ENCODE results near the gene AGMO. TPM values are rescaled to one million over a fixed set of nuclear protein-coding genes. Genes with fewer than 3 reads are reported as not detected.

AGMO gene
- polyA plus RNA-seq, 1 donor from 2014 or later: not detected

DNA sequence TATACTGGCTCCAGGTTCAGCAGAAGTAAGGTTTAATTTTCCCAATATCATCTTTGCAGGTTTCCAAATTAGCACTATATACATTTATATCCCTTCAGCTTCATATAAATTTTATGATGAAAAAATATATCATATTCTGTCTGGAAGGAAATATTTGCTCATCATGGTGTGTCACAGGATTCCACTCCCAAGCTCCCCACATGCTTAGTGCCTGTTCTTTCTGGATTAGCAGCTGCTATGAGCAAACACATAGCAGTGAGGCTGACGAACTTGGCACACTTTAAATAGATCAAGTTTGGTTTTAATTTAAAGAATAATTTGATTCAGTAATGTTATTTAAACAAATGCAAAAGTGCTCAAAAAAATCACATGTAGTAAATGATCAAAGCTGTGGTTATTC, 251.9 kb downstream of the AGMO start:
- Histone ChIP-seq H3K27me3 (ENCODE audit: insufficient read depth, low read depth, low read length) (no peaks in the 10 kb centered on the region), H3K27ac (ENCODE audit: low read length) (no peak overlapping the region), H3K9me2 (ENCODE audit: insufficient read depth, low read length) (no peaks in the 10 kb centered on the region), H3F3A (ENCODE audit: insufficient read depth, low read length, poor library complexity, severe bottlenecking) (no peaks in the 10 kb centered on the region), H3K36me3 (ENCODE audit: insufficient read depth, low read length) (no peaks in the 10 kb centered on the region), H3K9me3 (ENCODE audit: low read length) (no peaks in the 10 kb centered on the region), H3K4me3 (ENCODE audit: low read length) (no peak overlapping the region), H3K79me2 (replicated peaks; ENCODE audit: insufficient read depth, low read length) (no peaks in the 10 kb centered on the region), H3K9ac (ENCODE audit: low read length) (no peak overlapping the region), H4K20me1 (ENCODE audit: insufficient read depth) (no peaks in the 10 kb centered on the region), H3K4me2 (ENCODE audit: low read length) (no peak overlapping the region), H2AFZ (ENCODE audit: low read depth, low read length) (no peak overlapping the region)
- TF ChIP-seq SMC3 (conservative IDR thresholded peaks at IDR 0.05; ENCODE audit: poor library complexity) (no peak), POLR2AphosphoS5 (IDR thresholded peaks at IDR 0.05) (no peak), RAD21 (conservative IDR thresholded peaks at IDR 0.05) (no peak), EP300 (conservative IDR thresholded peaks at IDR 0.05; ENCODE audit: poor library complexity, severe bottlenecking) (no peak), EZH2 (IDR thresholded peaks at IDR 0.05; ENCODE audit: borderline replicate concordance, insufficient read depth, low read length, poor library complexity, severe bottlenecking) (no peak), TAF1 (IDR thresholded peaks at IDR 0.05; ENCODE audit: low read depth) (no peak), MXI1 (conservative IDR thresholded peaks at IDR 0.05; ENCODE audit: poor library complexity, severe bottlenecking) (no peak)
- TF ChIP-seq, protein P1, sequence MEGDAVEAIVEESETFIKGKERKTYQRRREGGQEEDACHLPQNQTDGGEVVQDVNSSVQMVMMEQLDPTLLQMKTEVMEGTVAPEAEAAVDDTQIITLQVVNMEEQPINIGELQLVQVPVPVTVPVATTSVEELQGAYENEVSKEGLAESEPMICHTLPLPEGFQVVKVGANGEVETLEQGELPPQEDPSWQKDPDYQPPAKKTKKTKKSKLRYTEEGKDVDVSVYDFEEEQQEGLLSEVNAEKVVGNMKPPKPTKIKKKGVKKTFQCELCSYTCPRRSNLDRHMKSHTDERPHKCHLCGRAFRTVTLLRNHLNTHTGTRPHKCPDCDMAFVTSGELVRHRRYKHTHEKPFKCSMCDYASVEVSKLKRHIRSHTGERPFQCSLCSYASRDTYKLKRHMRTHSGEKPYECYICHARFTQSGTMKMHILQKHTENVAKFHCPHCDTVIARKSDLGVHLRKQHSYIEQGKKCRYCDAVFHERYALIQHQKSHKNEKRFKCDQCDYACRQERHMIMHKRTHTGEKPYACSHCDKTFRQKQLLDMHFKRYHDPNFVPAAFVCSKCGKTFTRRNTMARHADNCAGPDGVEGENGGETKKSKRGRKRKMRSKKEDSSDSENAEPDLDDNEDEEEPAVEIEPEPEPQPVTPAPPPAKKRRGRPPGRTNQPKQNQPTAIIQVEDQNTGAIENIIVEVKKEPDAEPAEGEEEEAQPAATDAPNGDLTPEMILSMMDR (IDR thresholded peaks at IDR 0.05; ENCODE audit: poor library complexity, severe bottlenecking): no peak
- TF ChIP-seq, protein P2, sequence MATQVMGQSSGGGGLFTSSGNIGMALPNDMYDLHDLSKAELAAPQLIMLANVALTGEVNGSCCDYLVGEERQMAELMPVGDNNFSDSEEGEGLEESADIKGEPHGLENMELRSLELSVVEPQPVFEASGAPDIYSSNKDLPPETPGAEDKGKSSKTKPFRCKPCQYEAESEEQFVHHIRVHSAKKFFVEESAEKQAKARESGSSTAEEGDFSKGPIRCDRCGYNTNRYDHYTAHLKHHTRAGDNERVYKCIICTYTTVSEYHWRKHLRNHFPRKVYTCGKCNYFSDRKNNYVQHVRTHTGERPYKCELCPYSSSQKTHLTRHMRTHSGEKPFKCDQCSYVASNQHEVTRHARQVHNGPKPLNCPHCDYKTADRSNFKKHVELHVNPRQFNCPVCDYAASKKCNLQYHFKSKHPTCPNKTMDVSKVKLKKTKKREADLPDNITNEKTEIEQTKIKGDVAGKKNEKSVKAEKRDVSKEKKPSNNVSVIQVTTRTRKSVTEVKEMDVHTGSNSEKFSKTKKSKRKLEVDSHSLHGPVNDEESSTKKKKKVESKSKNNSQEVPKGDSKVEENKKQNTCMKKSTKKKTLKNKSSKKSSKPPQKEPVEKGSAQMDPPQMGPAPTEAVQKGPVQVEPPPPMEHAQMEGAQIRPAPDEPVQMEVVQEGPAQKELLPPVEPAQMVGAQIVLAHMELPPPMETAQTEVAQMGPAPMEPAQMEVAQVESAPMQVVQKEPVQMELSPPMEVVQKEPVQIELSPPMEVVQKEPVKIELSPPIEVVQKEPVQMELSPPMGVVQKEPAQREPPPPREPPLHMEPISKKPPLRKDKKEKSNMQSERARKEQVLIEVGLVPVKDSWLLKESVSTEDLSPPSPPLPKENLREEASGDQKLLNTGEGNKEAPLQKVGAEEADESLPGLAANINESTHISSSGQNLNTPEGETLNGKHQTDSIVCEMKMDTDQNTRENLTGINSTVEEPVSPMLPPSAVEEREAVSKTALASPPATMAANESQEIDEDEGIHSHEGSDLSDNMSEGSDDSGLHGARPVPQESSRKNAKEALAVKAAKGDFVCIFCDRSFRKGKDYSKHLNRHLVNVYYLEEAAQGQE (IDR thresholded peaks at IDR 0.05; ENCODE audit: borderline replicate concordance): no peak

DNA sequence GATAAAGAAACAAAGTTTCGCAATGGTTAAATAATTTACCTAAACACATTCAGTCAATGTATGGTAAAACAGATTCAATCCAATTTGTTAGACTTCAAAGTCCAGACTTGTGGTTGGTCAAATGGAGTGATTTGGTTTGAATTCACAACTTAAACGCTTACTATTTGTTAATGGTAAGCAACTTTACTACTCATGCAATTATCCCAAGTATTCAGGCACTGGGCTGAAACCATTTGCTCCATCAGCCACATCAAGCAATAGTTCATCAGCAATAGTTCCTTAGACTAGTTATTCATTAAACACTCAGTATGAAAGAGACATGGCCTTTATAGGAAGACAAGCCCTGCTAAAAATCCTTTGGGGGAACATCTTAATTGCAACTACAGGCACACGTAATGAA, 253.0 kb downstream of the AGMO start:
- H3K4me3 ChIP-seq (ENCODE audit: low read length): no peak overlapping the region
- no peaks in the 10 kb centered on the region for H3K79me2 ChIP-seq (replicated peaks; ENCODE audit: insufficient read depth, low read length)
- H3K9me2 ChIP-seq (ENCODE audit: insufficient read depth, low read length): no peaks in the 10 kb centered on the region
- H3F3A ChIP-seq (ENCODE audit: insufficient read depth, low read length, poor library complexity, severe bottlenecking): no peaks in the 10 kb centered on the region
- H3K36me3 ChIP-seq (ENCODE audit: insufficient read depth, low read length): no peaks in the 10 kb centered on the region
- H3K9ac ChIP-seq (ENCODE audit: low read length): no peak overlapping the region
- TF ChIP-seq TAF1 (IDR thresholded peaks at IDR 0.05; ENCODE audit: low read depth) (no peak), EZH2 (IDR thresholded peaks at IDR 0.05; ENCODE audit: borderline replicate concordance, insufficient read depth, low read length, poor library complexity, severe bottlenecking) (no peak), POLR2AphosphoS5 (IDR thresholded peaks at IDR 0.05) (no peak), RAD21 (conservative IDR thresholded peaks at IDR 0.05) (no peak), MXI1 (conservative IDR thresholded peaks at IDR 0.05; ENCODE audit: poor library complexity, severe bottlenecking) (no peak), SMC3 (conservative IDR thresholded peaks at IDR 0.05; ENCODE audit: poor library complexity) (no peak)
- TF ChIP-seq, protein P1 (IDR thresholded peaks at IDR 0.05; ENCODE audit: poor library complexity, severe bottlenecking): no peak
- TF ChIP-seq, protein P2 (IDR thresholded peaks at IDR 0.05; ENCODE audit: borderline replicate concordance): no peak
- H3K4me2 ChIP-seq (ENCODE audit: low read length): no peak overlapping the region
- H4K20me1 ChIP-seq (ENCODE audit: insufficient read depth): no peaks in the 10 kb centered on the region
- H2AFZ ChIP-seq (ENCODE audit: low read depth, low read length): no peak overlapping the region
- H3K27me3 ChIP-seq (ENCODE audit: insufficient read depth, low read depth, low read length): no peaks in the 10 kb centered on the region
- no peaks in the 10 kb centered on the region for H3K9me3 ChIP-seq (ENCODE audit: low read length)
- H3K27ac ChIP-seq (ENCODE audit: low read length): no peak overlapping the region

All from neural cell (in vitro differentiated cells).